22Rv1 (cell line): ENCODE data around the gene TNS3.

Experiments
- CTCF ChIP-seq: fragments of 450-650 bp; IDR thresholded peaks from 2 replicates; pipeline ENCODE4 v1.5.1; 2017; ENCODE audit warnings: mild to moderate bottlenecking
- ZFX ChIP-seq: fragments of 450-650 bp; IDR thresholded peaks from 2 replicates; pipeline ENCODE4 v1.6.1; 2017; ENCODE audit warnings: antibody characterized with exemption, borderline replicate concordance

- no peak for TF ChIP-seq CTCF
- TF ChIP-seq ZFX = no peak
Observed at GRCh38 chr7:47466832-47467231, 115.1 kb downstream of the TNS3 start.
